ENCODE results near the gene TNPO3. TPM values are rescaled to one million over a fixed set of nuclear protein-coding genes. Genes with fewer than 3 reads are reported as not detected.
"Not testable (repeated sequence)": the region's sequence is repeated elsewhere in the genome, so short reads cannot be mapped to it uniquely, and the experiment has no call there.

The TNPO3 gene
- total RNA-seq, 1 experiment from 2014 or later, result 82.3 TPM

DNA sequence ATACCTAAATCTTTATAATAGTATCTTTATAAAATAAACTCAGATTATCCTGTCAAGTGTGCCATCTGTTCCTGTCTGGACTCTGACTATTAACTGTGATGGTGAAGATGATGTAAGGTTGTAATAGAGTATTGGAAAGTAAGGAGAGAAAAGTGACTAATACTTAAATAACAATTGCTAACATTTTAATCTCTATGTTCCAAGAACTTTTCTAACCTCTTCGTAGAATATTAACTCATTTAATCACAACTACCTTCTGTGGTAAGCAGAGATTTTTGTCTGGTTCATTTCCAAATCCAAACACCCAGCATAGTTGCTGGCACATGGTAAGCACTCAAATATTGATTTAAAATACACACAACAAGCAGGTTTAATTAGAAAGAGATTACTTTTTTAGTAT, 2.5 kb downstream of the TNPO3 start:
- no peaks in the 10 kb centered on the region for H3K27me3 ChIP-seq
- H3K27ac ChIP-seq, result no peak overlapping the region
- H3K4me3 ChIP-seq, result no peak overlapping the region
- no peaks in the 10 kb centered on the region for H3K9me3 ChIP-seq (replicated peaks)
- DNase-seq, result no peak
- peaks cover 6% of the 10 kb centered on the region; the same call in 1 of the 2 replicates for H3K36me3 ChIP-seq
- peaks cover 4% of the 10 kb centered on the region; the same call in 1 of the 2 replicates for H3K4me1 ChIP-seq

DNA sequence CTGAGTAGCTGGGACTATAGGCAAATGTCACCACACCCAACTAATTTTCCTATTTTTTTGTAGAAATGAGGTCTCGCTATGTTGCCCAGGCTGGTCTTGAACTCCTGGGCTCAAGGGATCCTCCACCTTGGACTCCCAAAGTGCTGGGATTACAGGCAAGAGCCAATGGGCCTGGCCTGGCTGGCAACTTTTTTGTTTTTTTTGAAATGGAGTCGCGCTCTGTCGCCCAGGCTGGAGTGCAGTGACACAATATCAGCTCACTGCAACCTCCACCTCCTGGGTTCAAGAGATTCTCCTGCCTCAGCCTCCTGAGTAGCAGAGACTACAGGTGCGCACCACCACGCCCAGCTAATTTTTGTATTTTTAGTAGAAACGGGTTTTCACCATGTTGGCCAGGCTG, 3.5 kb downstream of the TNPO3 start:
- H3K36me3 ChIP-seq, H3K27ac ChIP-seq: not testable (repeated sequence)

DNA sequence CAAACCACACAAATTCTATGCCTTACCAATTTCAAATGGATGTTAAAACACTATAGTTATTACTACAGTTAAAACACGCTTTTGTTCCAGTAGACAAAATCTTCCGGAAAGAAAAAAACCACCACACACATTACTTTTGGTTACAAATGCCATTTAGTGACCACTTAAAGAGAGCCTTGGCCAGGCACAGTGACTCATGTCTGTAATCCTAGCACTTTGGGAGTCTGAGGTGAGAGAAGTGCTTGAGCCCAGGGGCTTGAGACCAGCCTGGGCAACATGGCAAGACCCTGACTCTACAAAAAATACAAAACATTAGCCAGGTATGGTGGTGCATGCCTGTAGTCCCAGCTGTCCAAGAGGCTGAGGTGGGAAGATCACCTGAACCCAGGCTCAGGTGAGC, 7.2 kb downstream of the TNPO3 start:
- Histone ChIP-seq H3K27me3 (no peaks in the 10 kb centered on the region), H3K4me3 (no peak overlapping the region), H3K4me1 (no peaks in the 10 kb centered on the region), H3K36me3 (peaks cover 8% of the 10 kb centered on the region; the same call in 1 of the 2 replicates), H3K27ac (no peak overlapping the region), H3K9me3 (replicated peaks) (no peaks in the 10 kb centered on the region)
- DNase-seq, result no peak

More for the DNA sequence above, 3.5 kb downstream of the TNPO3 start:
- H3K4me1 ChIP-seq; H3K27me3 ChIP-seq; DNase-seq; H3K4me3 ChIP-seq; H3K9me3 ChIP-seq (replicated peaks): not testable (repeated sequence)

DNA sequence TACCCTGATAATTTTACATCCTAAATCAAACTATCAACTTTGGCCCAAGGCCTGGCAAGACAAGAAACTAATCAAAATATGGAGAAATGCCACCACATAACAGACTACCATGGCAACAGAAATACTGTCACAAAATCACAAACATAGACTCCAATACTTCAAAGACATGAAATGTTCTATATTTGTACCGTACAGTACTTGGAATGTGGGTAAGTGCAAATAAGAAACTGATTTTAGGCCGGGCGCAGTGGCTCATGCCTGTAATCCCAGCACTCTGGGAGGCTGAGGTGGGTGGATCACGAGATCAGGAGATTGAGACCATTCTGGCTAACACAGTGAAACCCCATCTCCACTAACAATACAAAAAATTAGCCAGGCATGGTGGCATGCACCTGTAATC, 9.2 kb downstream of the TNPO3 start:
- DNase-seq, result no peak
- no peak overlapping the region for H3K4me3 ChIP-seq
- no peaks in the 10 kb centered on the region for H3K9me3 ChIP-seq (replicated peaks)
- H3K4me1 ChIP-seq, result no peaks in the 10 kb centered on the region
- no peaks in the 10 kb centered on the region for H3K27me3 ChIP-seq
- H3K27ac ChIP-seq, result no peak overlapping the region
- H3K36me3 ChIP-seq, result peaks cover 10% of the 10 kb centered on the region; the same call in 1 of the 2 replicates

DNA sequence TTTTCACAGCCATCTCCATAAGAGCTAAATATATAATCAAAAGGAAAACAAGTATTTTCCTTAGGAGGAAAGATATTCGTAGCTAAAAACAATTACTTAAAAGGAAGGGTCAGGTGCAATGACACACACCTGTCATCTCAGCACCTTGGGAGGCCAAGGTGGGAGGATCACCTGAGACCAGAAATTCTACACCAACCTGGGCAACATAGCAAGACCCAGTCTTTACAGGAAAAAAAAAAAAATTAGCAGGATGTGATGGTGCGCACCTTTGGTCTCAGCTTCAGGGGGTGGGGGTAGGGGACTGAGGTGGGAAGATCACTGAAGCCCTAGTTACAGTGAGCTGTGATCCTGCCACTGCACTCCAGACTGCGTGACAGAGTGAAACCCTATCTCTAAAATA, 11.9 kb downstream of the TNPO3 start:
- H3K27ac ChIP-seq, result no peak overlapping the region
- no peak for DNase-seq

DNA sequence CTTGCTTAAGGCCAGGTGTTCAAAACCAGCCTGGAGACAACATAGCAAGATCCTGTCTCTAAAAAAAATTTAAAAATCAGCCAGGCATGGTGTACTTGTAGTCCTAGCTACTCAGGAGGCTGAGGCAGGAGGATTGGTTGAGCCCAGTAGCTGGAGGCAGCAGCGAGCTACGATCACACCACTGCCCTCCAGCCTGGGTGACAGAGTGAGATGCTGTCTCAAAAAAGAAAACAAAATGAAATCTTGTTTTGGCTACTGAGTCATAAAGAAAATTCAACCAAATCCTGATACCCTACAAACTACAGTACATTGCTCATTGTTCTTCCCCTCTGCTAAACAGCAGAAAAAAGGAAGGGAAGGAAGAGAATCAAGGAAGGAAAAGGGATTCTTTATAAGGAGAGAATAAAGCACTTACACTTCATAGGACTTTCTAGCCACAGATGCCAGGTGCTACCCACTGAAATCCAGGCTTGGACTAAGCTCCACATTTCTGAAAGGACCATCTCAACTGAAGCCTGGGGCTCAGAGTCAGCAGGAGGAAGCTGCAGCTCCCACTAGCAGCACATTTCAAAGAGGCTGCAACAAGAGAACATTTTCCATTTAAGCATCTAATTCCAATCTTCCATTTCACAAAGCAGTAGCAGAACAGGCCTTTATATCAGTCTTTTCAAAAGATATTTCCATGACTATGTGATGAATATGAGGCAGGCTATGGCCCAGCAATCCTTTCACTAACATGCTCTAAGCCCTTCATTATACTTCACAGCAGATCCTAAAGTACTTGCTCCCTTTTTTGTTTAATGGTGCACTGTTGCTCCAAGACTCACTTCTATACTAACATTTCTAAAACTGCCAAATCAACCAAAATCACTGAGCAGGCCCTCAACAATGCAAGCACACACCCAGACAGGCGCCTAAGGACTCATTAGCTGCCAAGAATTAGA, 13.5 kb downstream of the TNPO3 start:
- no peak overlapping the region for H3K27ac ChIP-seq

More for the DNA sequence above, 11.9 kb downstream of the TNPO3 start:
- Histone ChIP-seq H3K4me1 (no peaks in the 10 kb centered on the region), H3K36me3 (peaks cover 19% of the 10 kb centered on the region), H3K27me3 (no peaks in the 10 kb centered on the region), H3K4me3 (no peak overlapping the region), H3K9me3 (replicated peaks) (no peaks in the 10 kb centered on the region)

DNA sequence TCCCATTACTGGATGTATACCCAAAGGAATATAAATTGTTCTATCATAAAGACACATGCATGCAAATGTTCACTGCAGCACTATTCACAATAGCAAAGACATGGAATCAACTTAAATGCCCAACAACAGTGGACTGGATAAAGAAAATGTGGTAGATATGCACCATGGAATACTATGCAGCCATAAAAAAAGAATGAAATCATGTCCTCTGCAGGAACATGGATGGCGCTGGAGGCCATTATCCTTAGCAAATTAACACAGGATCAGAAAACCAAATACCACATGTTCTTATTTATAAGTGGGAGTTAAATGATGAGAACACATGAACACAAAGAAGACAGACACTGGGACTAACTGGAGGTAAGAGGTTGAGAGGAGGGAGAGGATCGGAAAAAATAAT, 16.4 kb downstream of the TNPO3 start:
- H3K4me1 ChIP-seq; H3K9me3 ChIP-seq (replicated peaks); H3K27ac ChIP-seq; DNase-seq; H3K4me3 ChIP-seq; H3K27me3 ChIP-seq: not testable (repeated sequence)
- H3K36me3 ChIP-seq, result peaks cover 34% of the 10 kb centered on the region

More for the DNA sequence above, 13.5 kb downstream of the TNPO3 start:
- no peak for DNase-seq
- Histone ChIP-seq H3K27me3 (no peaks in the 10 kb centered on the region), H3K36me3 (peaks cover 23% of the 10 kb centered on the region), H3K9me3 (replicated peaks) (no peaks in the 10 kb centered on the region), H3K4me3 (no peak overlapping the region), H3K4me1 (no peaks in the 10 kb centered on the region)

DNA sequence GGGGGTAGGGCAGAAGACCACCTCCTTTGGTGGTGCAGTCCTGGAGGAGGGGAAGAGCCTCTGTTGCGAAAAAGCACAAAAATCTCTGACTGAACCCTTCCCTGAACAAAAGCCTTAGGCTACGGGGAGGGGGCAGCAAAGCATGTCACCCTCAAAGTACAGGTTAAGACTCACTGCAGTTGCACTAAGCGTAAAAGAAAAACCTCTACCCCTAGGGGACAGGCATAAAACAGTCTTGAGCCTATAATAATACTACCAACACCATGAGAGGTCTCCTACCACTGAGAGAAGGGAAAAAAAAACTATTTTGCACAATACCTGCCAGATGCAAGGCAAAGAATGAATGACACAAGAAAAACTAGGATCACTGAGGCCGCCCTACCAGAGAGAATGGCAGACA, 17.3 kb downstream of the TNPO3 start:
- H3K27ac ChIP-seq, result no peak overlapping the region
- H3K4me1 ChIP-seq, result no peaks in the 10 kb centered on the region
- peaks cover 39% of the 10 kb centered on the region for H3K36me3 ChIP-seq
- no peaks in the 10 kb centered on the region for H3K9me3 ChIP-seq (replicated peaks)
- DNase-seq, result no peak
- no peaks in the 10 kb centered on the region for H3K27me3 ChIP-seq
- H3K4me3 ChIP-seq, result no peak overlapping the region

DNA sequence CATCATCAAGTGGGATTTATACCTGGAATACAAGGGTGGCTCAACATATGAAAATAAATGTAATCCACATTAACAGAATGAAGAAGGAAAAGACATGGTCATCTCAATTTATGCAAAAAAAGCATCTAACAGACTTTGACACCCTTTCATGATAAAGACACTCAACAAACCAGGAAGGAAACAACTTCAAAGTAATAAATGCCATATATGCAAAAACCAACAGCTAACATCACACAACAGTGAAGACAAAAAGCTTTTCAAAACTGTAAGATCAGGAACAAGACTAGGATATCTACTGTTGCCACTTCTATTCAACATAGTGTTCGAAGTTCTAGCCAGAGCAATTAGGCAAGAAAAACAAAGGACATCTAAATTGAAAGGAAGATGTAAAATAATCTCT, 22.9 kb downstream of the TNPO3 start:
- Histone ChIP-seq H3K36me3 (peaks cover 33% of the 10 kb centered on the region), H3K27ac (no peak overlapping the region), H3K4me3 (no peak overlapping the region), H3K9me3 (replicated peaks) (no peaks in the 10 kb centered on the region), H3K27me3 (no peaks in the 10 kb centered on the region), H3K4me1 (peaks cover 7% of the 10 kb centered on the region)
- DNase-seq, result no peak

DNA sequence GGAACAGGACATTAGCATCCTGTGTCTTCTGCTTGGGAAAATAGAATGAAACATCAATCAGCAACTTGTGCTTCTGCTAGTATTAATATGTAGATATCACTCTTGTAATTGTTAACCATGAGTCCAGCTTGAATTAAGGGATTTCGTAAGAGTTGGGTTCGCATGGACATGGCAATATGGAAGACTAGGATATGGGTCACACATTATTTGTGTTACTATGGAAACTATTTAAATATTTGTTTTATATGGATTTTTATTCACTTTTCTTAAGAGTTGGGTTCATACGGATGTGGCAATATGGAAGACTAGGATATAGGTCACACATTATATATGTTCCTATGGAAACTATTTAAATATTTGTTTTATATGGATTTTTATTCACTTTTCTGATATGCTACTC, 24.5 kb downstream of the TNPO3 start:
- no peaks in the 10 kb centered on the region for H3K9me3 ChIP-seq (replicated peaks)
- H3K36me3 ChIP-seq, result peaks cover 27% of the 10 kb centered on the region
- no peak overlapping the region for H3K27ac ChIP-seq
- no peaks in the 10 kb centered on the region for H3K27me3 ChIP-seq
- no peak for DNase-seq
- peaks cover 7% of the 10 kb centered on the region for H3K4me1 ChIP-seq
- H3K4me3 ChIP-seq, result no peak overlapping the region

DNA sequence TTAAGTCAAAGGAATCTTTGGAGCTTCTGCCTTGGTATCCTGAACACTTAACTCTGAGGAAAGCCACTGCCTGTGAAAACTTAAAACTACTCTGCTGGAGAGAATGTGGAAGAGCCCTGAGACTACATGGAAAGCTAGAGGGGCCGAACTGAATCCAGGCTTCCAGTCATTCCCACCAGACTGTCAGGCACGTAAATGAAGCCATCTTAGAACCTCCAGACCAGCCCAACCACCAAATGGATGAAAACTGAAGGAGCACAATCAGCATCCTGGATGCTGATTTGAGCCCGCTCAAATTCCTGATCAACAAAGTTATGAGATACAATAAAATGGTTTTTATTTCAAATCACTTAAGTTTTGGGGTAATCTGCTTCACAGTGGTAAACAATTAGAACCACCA, 30.8 kb downstream of the TNPO3 start:
- Histone ChIP-seq H3K27me3 (no peaks in the 10 kb centered on the region), H3K27ac (no peak overlapping the region), H3K36me3 (peaks cover 10% of the 10 kb centered on the region; the same call in 1 of the 2 replicates), H3K9me3 (replicated peaks) (no peaks in the 10 kb centered on the region), H3K4me3 (no peak overlapping the region), H3K4me1 (peaks cover 3% of the 10 kb centered on the region; the same call in 1 of the 2 replicates)
- no peak for DNase-seq

DNA sequence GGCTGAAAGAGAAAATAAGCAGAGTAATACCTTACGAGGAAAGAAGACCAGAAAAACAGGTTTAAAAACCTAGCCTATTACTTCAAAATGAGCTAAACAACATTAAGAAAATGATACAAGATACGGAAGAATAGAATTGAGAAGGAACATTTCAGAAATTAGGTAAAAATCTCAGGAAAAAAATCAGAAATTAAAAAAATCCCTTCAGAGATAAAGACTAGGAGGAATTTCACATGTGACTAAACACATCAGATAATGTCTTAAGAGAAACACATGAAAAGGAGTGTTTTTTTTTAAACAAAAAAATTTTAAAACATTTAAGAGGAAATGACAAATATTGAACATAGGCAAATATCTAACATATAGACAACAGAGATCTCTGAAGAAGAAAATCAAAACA, 33.3 kb downstream of the TNPO3 start:
- Histone ChIP-seq H3K27ac (no peak overlapping the region), H3K27me3 (no peaks in the 10 kb centered on the region), H3K4me1 (no peaks in the 10 kb centered on the region), H3K36me3 (peaks cover 12% of the 10 kb centered on the region; the same call in 1 of the 2 replicates), H3K4me3 (no peak overlapping the region), H3K9me3 (replicated peaks) (no peaks in the 10 kb centered on the region)
- no peak for DNase-seq

DNA sequence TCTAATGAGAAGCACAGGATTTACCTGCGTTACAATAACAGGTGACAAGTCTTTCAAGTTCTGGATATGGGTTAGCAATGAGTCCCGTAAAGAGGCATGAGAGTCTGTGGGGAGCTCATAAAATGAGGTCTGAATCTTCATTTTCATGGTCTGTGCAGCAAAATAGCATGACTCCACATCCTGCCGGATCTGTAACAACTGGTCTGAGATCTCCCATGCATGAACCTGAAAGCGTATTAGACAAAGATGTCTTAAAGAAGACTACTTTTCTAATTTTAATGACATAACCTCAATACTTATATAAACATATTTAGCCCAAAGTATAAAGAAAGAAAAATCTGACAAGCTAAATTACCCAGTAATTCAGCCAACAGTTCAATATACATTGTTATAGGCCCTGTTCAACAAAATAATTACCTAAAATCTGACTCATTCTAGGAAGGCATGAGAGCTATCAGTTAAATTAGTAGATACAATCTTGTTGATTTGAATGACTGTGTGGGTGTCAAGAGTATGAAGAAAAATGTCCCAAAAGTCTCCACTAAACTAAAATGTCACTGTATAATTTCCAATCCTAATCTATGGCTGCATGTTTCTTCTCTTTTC, 36.9 kb downstream of the TNPO3 start:
- H3K27me3 ChIP-seq, result no peaks in the 10 kb centered on the region
- no peak overlapping the region for H3K27ac ChIP-seq
- H3K4me3 ChIP-seq, result no peak overlapping the region
- no peaks in the 10 kb centered on the region for H3K9me3 ChIP-seq (replicated peaks)
- no peak for DNase-seq
- no peaks in the 10 kb centered on the region for H3K4me1 ChIP-seq
- H3K36me3 ChIP-seq, result peaks cover 42% of the 10 kb centered on the region

DNA sequence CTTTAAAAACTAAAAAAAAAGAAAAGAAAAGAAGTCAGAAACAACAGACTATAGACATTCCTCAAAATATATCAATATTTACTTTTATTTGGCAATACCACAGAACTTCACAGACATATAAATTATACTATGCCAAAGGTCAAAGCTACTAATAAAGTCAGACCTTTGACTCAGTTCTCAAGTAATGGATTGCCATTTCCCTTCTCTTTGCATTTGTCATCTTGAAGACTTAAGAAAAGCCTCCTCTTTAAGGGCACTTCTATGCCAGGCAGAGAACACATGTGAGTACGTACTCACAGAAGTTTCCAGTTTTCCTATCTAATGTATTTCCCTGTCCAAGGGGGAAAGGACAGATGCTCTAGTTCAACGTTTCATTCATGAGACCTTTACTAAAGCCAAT, 37.6 kb downstream of the TNPO3 start:
- H3K27ac ChIP-seq, result no peak overlapping the region
- no peaks in the 10 kb centered on the region for H3K9me3 ChIP-seq (replicated peaks)
- H3K36me3 ChIP-seq, result peaks cover 42% of the 10 kb centered on the region
- H3K4me1 ChIP-seq, result no peaks in the 10 kb centered on the region
- no peaks in the 10 kb centered on the region for H3K27me3 ChIP-seq
- no peak for DNase-seq
- H3K4me3 ChIP-seq, result no peak overlapping the region

DNA sequence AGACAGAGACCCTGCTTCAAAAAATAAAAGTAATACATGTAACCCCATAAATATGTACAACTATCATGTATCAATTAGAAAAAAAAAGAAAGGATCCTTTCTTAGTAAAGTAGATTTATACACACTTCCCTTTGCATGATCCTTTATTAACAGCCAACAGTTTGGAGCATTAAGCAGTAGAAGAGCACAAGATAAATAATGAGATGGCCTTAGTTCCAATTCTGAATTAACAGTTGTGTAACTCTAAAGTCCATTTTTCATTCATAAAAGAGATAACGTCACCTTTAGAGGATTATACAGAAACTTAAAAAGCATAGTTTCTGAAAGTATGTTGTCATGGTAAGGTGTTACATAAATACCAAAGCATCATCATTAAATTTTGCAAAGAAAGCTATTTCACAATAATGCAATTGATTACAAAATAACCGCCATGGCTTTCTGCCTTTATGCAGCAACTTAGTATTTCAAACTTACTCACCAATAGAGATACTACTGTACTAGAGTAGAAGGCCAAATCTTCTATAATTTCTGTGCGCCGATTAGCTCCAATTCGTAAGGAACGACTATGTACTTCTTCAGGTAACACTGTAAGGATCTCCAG, 40.3 kb downstream of the TNPO3 start:
- H3K36me3 ChIP-seq, result peaks cover 50% of the 10 kb centered on the region

More for the DNA sequence above, 40.3 kb downstream of the TNPO3 start:
- no peak for DNase-seq
- H3K27me3 ChIP-seq, result no peaks in the 10 kb centered on the region
- H3K27ac ChIP-seq, result no peak overlapping the region
- H3K4me1 ChIP-seq, result no peaks in the 10 kb centered on the region
- H3K9me3 ChIP-seq (replicated peaks), result no peaks in the 10 kb centered on the region
- H3K4me3 ChIP-seq, result no peak overlapping the region

Data from SJCRH30 (cell line).